Psoas muscle (tissue), 8 donors: ENCODE measurements around the gene SDF4. TPM values are rescaled to one million over a fixed set of nuclear protein-coding genes. Genes with fewer than 3 reads are reported as not detected.

Experiments used
- ATAC-seq, 4 donors: fragments of 200-7000 bp; cut with Tn5 transposase; one replicate each; pipeline ENCODE4 v1.9.1; 2020; ENCODE audit warnings: moderate library complexity in 3 of 4, mild to moderate bottlenecking in 2 of 4
- DNase-seq, 2 donors: peaks; one replicate each; pipeline ENCODE4 v3.0.0-alpha.2; 2020
- H3K27ac ChIP-seq: fragments of 200-600 bp; one replicate; pipeline ENCODE4 v1.8.0; 2022
- H3K27me3 ChIP-seq, 3 donors: fragments of 200-600 bp in 1 of 3; one replicate each; pipeline versions ENCODE4 v1.6.1 to v1.8.0; 2013 to 2022; ENCODE audit warnings: low read length in 2 of 3, mild to moderate bottlenecking in 2 of 3, moderate library complexity in 1 of 3; ENCODE audit not compliant: insufficient read depth in 3 of 3
- H3K36me3 ChIP-seq, 2 donors: fragments of 200-600 bp in 1 of 2; one replicate each; pipeline versions ENCODE4 v1.6.1 to v1.8.0; 2013 to 2022; ENCODE audit warnings: low read depth in 1 of 2, mild to moderate bottlenecking in 1 of 2, moderate library complexity in 1 of 2; ENCODE audit not compliant: insufficient read depth in 1 of 2
- H3K4me1 ChIP-seq: fragments of 200-600 bp; one replicate; pipeline ENCODE4 v1.8.0; 2022
- H3K4me3 ChIP-seq: fragments of 200-600 bp; one replicate; pipeline ENCODE4 v1.8.0; 2022; ENCODE audit warnings: mild to moderate bottlenecking
- H3K9me3 ChIP-seq: fragments of 200-600 bp; one replicate; pipeline ENCODE4 v1.8.0; 2022
- WGBS, 3 donors: extraction: QIAGEN DNeasy Blood & Tissue Kit; methylation state at CpG; one replicate each; pipeline versions ENCODE4 v1.1.6 to v1.1.7; 2013; 5-methylcytosine and 5-hydroxymethylcytosine counted together
- intact Hi-C, 2 donors: fragments of 100-400 bp; cut with DNase I; formaldehyde crosslinking; loops; one replicate each; pipeline versions ENCODE4 v1.11.0 to v1.14.2; 2022
- polyA plus RNA-seq, 3 donors: library from polyadenylated mRNA; stranded (reverse); fragments of 200-250 nt; gene quantifications; one replicate each; pipeline ENCODE4 v1.2.3, GENCODE V29; 2013
- total RNA-seq, 4 donors: library from RNA; stranded (reverse); fragmentation: NEBNext Ultra II Directional in 2 of 4; extraction: Animal tissue kit (Norgen Biotek cat#: 25700) in 2 of 4; gene quantifications; one replicate each; pipeline versions ENCODE4 v1.2.1 to v1.2.4, GENCODE V29; 2021 to 2023
- TF ChIP-seq, protein P1 (sequence below): fragments of 200-600 bp; IDR thresholded peaks from one replicate; pipeline ENCODE4 v1.8.0; 2022; ENCODE audit warnings: antibody characterized with exemption
- donor health status: healthy with polysubstance abuse.
- donor health status: DM: no; HTN: no; CAD: no; lungs with moderate emphysema.
- donor health status: Bipolar disorder and iron deficiency.
- donor health status: healthy.
- donor health status: DM: yes; HTN: yes; CAD: no.
- donor health status: DM: no; HTN: no; CAD: no.
- donor health status: DM: no; HTN: no; CAD: no.
- donor health status: DM: yes; HTN: yes; CAD: no.

The SDF4 gene
- total and polyA plus RNA-seq, 7 donors: 67.5 to 129 (median 85.9) TPM

DNA sequence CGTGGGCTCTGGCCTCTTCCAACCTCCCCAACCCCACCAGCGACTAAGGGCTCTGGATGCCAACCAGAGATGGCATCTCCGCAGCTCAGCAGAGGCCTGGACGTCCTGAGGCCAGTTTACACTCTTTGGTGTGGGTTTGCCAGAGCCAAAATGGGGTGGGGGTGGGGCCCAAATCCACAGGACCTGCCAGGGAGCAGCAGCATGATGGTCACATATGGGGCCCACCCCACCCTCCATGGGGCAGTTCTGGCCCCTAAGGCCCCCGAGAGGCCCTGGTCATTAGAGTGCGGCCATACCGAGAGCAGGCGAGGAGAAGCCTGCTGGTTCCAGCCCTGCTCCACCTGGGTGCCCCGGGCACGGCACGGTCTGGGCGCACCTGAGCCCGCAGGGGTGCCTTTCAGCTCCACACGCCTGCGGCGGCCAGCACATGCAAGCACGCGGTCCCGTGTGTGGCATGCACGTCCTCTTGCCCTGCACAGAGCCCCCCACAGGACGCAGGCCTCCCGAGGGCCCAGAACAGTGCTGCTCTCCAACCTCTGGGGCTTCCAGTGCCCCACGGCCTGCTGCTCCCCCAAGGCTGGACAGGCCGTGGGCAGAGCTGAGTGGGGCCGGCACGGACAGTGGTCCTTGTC is 9.9 kb upstream of the SDF4 start:
- Histone ChIP-seq H3K27ac (no peak overlapping the region), H3K27me3 (peaks cover 0 to 28% (median 28%) of the 10 kb centered on the region in 3 donors), H3K4me3 (no peak overlapping the region), H3K4me1 (no peaks in the 10 kb centered on the region), H3K9me3 (no peaks in the 10 kb centered on the region), H3K36me3 (no peaks in the 10 kb centered on the region)
- no peak for ATAC-seq
- TF ChIP-seq, protein P1, sequence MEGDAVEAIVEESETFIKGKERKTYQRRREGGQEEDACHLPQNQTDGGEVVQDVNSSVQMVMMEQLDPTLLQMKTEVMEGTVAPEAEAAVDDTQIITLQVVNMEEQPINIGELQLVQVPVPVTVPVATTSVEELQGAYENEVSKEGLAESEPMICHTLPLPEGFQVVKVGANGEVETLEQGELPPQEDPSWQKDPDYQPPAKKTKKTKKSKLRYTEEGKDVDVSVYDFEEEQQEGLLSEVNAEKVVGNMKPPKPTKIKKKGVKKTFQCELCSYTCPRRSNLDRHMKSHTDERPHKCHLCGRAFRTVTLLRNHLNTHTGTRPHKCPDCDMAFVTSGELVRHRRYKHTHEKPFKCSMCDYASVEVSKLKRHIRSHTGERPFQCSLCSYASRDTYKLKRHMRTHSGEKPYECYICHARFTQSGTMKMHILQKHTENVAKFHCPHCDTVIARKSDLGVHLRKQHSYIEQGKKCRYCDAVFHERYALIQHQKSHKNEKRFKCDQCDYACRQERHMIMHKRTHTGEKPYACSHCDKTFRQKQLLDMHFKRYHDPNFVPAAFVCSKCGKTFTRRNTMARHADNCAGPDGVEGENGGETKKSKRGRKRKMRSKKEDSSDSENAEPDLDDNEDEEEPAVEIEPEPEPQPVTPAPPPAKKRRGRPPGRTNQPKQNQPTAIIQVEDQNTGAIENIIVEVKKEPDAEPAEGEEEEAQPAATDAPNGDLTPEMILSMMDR: no peak
- 77 to 82% (median 81%) methylated on average over 26 of the region's 26 CpGs for WGBS, 3 donors
- intact Hi-C loops: no loop called here
- DNase-seq: no peak

DNA sequence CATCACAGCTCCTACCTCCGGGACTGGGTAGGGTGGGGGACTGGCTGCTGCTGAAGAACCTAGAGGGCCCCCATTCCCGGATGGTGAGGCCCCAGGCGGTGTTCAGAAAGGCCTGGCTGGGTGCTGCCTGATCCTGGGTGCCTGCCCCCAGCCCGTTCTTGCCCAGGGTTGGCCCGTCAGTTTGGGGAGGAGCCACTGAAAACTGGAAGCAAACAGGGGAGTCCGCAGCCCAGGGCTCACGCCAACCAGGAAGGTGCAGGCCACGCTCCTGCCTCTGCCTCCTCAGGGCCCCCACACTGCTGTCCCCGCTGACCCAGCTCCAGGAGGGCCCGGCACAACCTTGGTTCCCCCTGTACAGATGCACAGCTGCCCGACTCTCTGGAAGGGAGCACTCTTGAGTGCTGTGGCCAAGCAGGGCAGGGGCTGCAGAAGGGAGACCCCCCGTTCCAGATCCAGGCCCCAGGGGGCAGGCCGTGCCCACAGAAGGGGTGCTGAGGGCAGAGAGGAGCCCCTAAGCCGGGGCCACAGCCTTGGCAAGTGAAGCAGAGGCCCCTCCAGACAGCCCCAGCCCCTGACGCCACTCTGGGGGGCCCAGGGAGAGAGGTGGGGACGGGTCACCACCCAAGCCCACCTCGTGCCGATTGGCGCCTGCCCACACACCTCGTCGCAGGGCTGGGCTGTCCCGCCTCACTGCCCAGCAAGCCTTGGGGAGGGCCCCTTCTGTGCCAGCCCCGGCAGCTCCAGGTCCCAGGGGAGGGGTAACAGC is 9.2 kb upstream of the SDF4 start:
- 49 to 56% (median 53%) methylated on average over 17 to 23 of the region's 23 CpGs for WGBS, 3 donors
- TF ChIP-seq, protein P1: no peak
- H3K27me3 ChIP-seq: peaks cover 0 to 23% (median 23%) of the 10 kb centered on the region in 3 donors
- H3K4me1 ChIP-seq: no peaks in the 10 kb centered on the region
- H3K9me3 ChIP-seq: no peaks in the 10 kb centered on the region
- ATAC-seq (no peak), DNase-seq (no peak)
- no peaks in the 10 kb centered on the region for H3K36me3 ChIP-seq
- H3K27ac ChIP-seq: no peak overlapping the region
- H3K4me3 ChIP-seq: no peak overlapping the region
- intact Hi-C loops: no loop called here

DNA sequence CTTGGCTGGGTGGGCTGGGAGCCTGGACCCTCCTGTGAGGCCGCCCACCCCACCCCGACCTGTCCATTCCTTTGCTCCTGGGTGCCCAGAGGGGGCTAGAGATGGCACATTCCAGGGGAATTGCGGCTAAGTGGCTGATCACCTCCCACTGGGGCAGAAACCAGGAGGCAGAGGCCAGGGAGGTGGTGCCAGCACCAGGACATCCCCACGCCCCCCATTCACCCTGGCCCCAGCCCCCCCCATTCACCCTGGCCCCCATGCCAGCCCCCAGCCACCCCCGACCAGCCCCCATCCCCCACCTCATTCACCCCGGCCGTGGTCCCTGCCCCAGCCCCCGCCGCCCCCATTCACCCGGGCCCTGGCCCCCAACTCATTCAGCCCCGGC is 8.5 kb upstream of the SDF4 start:
- no peaks in the 10 kb centered on the region for H3K4me1 ChIP-seq
- H3K4me3 ChIP-seq: no peak overlapping the region
- H3K36me3 ChIP-seq: no peaks in the 10 kb centered on the region
- ATAC-seq (no peak), DNase-seq (no peak)
- no peaks in the 10 kb centered on the region for H3K9me3 ChIP-seq
- WGBS, 3 donors: 51 to 73% (median 62%) methylated on average over 3 to 11 of the region's 11 CpGs
- H3K27me3 ChIP-seq: peaks cover 0 to 18% (median 16%) of the 10 kb centered on the region in 3 donors
- TF ChIP-seq, protein P1: no peak
- no peak overlapping the region for H3K27ac ChIP-seq
- intact Hi-C loops: no loop called here

DNA sequence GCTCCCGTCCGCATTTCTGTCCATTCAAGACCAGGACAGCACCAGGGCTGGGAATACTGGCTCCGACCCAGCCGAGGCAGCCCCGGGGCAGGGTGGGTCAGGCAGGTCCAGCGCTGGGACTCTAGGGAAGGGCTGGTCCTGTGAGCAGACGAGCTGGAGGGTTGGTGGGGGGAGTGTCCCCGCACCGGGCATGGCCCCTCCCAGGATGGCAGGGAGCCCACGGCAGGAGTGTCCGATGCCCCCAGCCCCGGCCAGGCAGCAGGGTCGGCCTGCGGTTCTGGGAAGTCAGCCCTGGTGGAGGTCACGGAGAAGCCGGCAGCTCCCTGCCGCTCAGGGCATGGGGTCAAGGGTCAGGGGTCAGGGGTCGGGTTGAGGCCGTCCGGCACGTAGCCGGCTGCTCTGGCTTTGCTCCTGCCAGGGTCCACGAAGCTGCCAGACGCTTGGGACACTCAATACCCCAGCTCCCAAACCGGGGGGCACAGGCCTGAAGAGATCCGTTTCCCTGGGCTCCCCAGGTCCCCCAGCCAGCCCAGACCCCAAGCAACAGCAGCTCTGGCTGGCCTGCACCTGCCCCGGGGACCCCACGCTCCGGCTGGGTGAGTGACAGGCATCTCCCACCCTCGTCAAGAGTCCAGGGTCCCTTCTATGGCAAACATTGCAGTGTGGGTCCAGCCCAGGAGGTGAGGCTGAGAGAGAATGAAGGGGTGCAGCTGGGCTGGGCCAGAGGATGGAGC is 8.0 kb upstream of the SDF4 start:
- TF ChIP-seq, protein P1: no peak
- 16 to 25% (median 24%) methylated on average over 28 to 30 of the region's 30 CpGs for WGBS, 3 donors
- Histone ChIP-seq H3K27ac (no peak overlapping the region), H3K27me3 (peaks cover 0 to 16% (median 15%) of the 10 kb centered on the region in 3 donors), H3K4me1 (no peaks in the 10 kb centered on the region), H3K4me3 (no peak overlapping the region), H3K9me3 (no peaks in the 10 kb centered on the region), H3K36me3 (no peaks in the 10 kb centered on the region)
- ATAC-seq (no peak), DNase-seq (no peak)
- intact Hi-C loops: no loop called here
